HepG2 (cell line): ENCODE measurements around the gene KIF22.

Experiments
- POLR2A ChIP-seq, 2 experiments: IDR thresholded peaks; 2 replicates each; pipeline ENCODE4 v1.6.1; 2011; ENCODE audit warnings: low read depth in 2 of 2, low read length in 2 of 2, mild to moderate bottlenecking in 1 of 2, moderate library complexity in 1 of 2; ENCODE audit not compliant: insufficient read depth in 1 of 2
- POLR2AphosphoS5 ChIP-seq: IDR thresholded peaks from 2 replicates; pipeline ENCODE4 v1.6.1; 2012; ENCODE audit warnings: low read depth, low read length
- ZNF33A ChIP-seq: sonication (generic); formaldehyde crosslinking; IDR thresholded peaks from 2 replicates; pipeline ENCODE4 v1.5.1; 2020; ENCODE audit warnings: missing genetic modification reagents, mild to moderate bottlenecking, moderate library complexity, borderline replicate concordance
- TF ChIP-seq, protein P1 (sequence below): sonication (generic); formaldehyde crosslinking; IDR thresholded peaks from 2 replicates; pipeline ENCODE4 v1.5.0; 2020; ENCODE audit warnings: mild to moderate bottlenecking, missing genetic modification reagents

DNA sequence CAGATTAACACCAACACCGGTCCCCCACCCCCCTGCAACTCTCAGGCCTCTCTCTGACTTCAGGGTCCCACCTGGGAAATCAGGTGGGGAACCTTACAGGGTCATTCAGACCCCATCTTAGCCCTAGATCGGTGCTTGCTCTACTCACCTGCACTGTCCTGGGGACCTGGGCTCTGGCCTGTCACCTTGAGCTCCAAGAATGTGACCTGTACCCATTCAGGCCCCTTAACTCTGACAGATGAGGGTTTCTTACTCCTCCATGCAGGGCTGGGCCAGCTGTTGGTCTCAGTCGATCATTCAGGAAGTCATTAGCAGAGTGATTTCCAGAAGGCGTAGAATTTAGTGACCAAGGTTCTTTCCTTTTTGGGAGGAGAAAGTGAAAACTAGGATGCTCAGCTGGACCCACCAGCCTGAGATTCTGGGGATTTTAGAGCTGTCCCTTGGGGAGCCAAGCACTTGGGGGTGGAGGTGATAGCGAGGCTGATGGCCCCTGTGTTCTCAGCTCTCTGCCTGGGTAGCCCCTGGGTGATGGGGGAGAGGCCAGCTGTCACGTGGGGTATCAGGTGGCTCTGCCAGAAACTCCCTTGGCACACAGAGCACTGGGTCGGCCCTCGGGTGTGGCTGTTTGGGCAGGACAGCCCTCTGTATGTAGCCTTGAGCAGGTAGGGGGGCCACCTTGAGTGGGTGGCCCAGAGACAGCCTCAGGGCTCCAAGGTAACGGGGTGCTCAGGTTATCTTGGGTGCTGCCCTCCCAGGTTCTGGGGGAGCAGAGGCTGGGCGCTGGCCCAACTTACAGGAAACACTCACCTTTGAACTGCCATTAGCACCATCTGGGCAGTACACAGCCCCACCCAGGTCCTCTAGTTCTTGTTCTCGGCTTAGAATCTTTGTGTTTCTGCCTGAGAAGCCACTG lies 30.4 kb downstream of the KIF22 start:
- peak; percentile 1 to 47; a peak in 1 of 4 replicates for TF ChIP-seq POLR2A (IDR thresholded peaks at IDR 0.05; ENCODE audit: insufficient read depth in 1 of 2, low read depth in 2 of 2, low read length in 2 of 2)
- TF ChIP-seq, protein P1, sequence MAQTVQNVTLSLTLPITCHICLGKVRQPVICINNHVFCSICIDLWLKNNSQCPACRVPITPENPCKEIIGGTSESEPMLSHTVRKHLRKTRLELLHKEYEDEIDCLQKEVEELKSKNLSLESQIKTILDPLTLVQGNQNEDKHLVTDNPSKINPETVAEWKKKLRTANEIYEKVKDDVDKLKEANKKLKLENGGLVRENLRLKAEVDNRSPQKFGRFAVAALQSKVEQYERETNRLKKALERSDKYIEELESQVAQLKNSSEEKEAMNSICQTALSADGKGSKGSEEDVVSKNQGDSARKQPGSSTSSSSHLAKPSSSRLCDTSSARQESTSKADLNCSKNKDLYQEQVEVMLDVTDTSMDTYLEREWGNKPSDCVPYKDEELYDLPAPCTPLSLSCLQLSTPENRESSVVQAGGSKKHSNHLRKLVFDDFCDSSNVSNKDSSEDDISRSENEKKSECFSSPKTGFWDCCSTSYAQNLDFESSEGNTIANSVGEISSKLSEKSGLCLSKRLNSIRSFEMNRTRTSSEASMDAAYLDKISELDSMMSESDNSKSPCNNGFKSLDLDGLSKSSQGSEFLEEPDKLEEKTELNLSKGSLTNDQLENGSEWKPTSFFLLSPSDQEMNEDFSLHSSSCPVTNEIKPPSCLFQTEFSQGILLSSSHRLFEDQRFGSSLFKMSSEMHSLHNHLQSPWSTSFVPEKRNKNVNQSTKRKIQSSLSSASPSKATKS (CRISPR knock-in tag): no peak
- no peak; the same call in 1 of the 2 replicates for TF ChIP-seq POLR2AphosphoS5
- TF ChIP-seq ZNF33A (CRISPR knock-in tag): no peak
